HG03097 (cell line): ENCODE data around the gene MRS2.

Experiments used
- ATAC-seq: cut with Tn5 transposase; IDR thresholded peaks from one replicate; pipeline ENCODE4 v1.9.1; 2021; ENCODE audit not compliant: unreplicated experiment, low FRiP score

The MRS2 gene

GRCh38 chr6:24464253-24465038, 61.7 kb downstream of the MRS2 start:
- no peak for ATAC-seq

- no peak for ATAC-seq
Observed at GRCh38 chr6:24469811-24470210, 67.1 kb downstream of the MRS2 start.

- ATAC-seq = no peak
Observed at GRCh38 chr6:24472181-24472580, 69.4 kb downstream of the MRS2 start.
